Measurements from ENCODE around the gene GALK1. TPM values are rescaled to one million over a fixed set of nuclear protein-coding genes. Genes with fewer than 3 reads are reported as not detected.

GALK1 gene
- total and polyA plus RNA-seq, 2 donors (not counting 1 experiment from before 2014, with no cell fraction given), result 10.2 to 62.8 TPM

- H3K4me2 ChIP-seq (ENCODE audit: extremely low read depth, insufficient read depth, low read length), result no peak overlapping the region
- no peak overlapping the region for H3K4me3 ChIP-seq (replicated peaks in 1 of 4; ENCODE audit: control extremely low read depth in 1 of 4, insufficient read depth in 1 of 4, low read depth in 3 of 4, low read length in 4 of 4)
- no peaks in the 10 kb centered on the region for H3K36me3 ChIP-seq (ENCODE audit: control insufficient read depth, insufficient read depth, low read length)
- TF ChIP-seq CTCF (conservative IDR thresholded peaks at IDR 0.05 in 1 of 2, IDR thresholded peaks at IDR 0.05 in 1 of 2; ENCODE audit: low read depth in 1 of 2, low read length in 2 of 2) (no peak), EZH2 (IDR thresholded peaks at IDR 0.05; ENCODE audit: low read length, missing control alignments) (no peak)
- no peaks in the 10 kb centered on the region for H4K20me1 ChIP-seq (ENCODE audit: control insufficient read depth, extremely low read depth, insufficient read depth, low read length)
- H3K27ac ChIP-seq (ENCODE audit: insufficient read depth, low read length), result no peak overlapping the region
- no peaks in the 10 kb centered on the region for H3K9me3 ChIP-seq (ENCODE audit: control insufficient read depth, insufficient read depth, low read depth, low read length)
- H3K27me3 ChIP-seq (ENCODE audit: control insufficient read depth, insufficient read depth, low read length), result no peaks in the 10 kb centered on the region
- H3K4me1 ChIP-seq (ENCODE audit: control insufficient read depth, extremely low read depth, insufficient read depth, low read length), result peaks cover 2% of the 10 kb centered on the region
- H3K9ac ChIP-seq (ENCODE audit: insufficient read depth, low read length), result no peak overlapping the region
- no peaks in the 10 kb centered on the region for H3K79me2 ChIP-seq (ENCODE audit: control insufficient read depth, insufficient read depth, low read length)
- no peak overlapping the region for H2AFZ ChIP-seq (ENCODE audit: low read length)
- no peak for DNase-seq (ENCODE audit: low read depth in 2 of 2)
These were observed 16.3 kb downstream of the GALK1 start for GRCh38 chr17:75748706-75749105.

- Histone ChIP-seq H2AFZ (ENCODE audit: low read length) (no peak overlapping the region), H3K79me2 (ENCODE audit: control insufficient read depth, insufficient read depth, low read length) (no peaks in the 10 kb centered on the region), H3K9me3 (ENCODE audit: control insufficient read depth, insufficient read depth, low read depth, low read length) (no peaks in the 10 kb centered on the region), H4K20me1 (ENCODE audit: control insufficient read depth, extremely low read depth, insufficient read depth, low read length) (no peaks in the 10 kb centered on the region), H3K27me3 (ENCODE audit: control insufficient read depth, insufficient read depth, low read length) (no peaks in the 10 kb centered on the region), H3K36me3 (ENCODE audit: control insufficient read depth, insufficient read depth, low read length) (no peaks in the 10 kb centered on the region), H3K4me2 (ENCODE audit: extremely low read depth, insufficient read depth, low read length) (no peak overlapping the region), H3K27ac (ENCODE audit: insufficient read depth, low read length) (no peak overlapping the region), H3K9ac (ENCODE audit: insufficient read depth, low read length) (no peak overlapping the region), H3K4me1 (ENCODE audit: control insufficient read depth, extremely low read depth, insufficient read depth, low read length) (no peaks in the 10 kb centered on the region), H3K4me3 (replicated peaks in 1 of 4; ENCODE audit: control extremely low read depth in 1 of 4, insufficient read depth in 1 of 4, low read depth in 3 of 4, low read length in 4 of 4) (no peak overlapping the region)
- TF ChIP-seq CTCF (conservative IDR thresholded peaks at IDR 0.05 in 1 of 2, IDR thresholded peaks at IDR 0.05 in 1 of 2; ENCODE audit: low read depth in 1 of 2, low read length in 2 of 2) (no peak), EZH2 (IDR thresholded peaks at IDR 0.05; ENCODE audit: low read length, missing control alignments) (no peak)
- no peak for DNase-seq (ENCODE audit: low read depth in 2 of 2)
These were observed 21.3 kb downstream of the GALK1 start for GRCh38 chr17:75743625-75744206.

GRCh38 chr17:75742337-75742736 lies 22.7 kb downstream of the GALK1 start:
- Histone ChIP-seq H3K36me3 (ENCODE audit: control insufficient read depth, insufficient read depth, low read length) (no peaks in the 10 kb centered on the region), H3K4me1 (ENCODE audit: control insufficient read depth, extremely low read depth, insufficient read depth, low read length) (no peaks in the 10 kb centered on the region), H3K9me3 (ENCODE audit: control insufficient read depth, insufficient read depth, low read depth, low read length) (no peaks in the 10 kb centered on the region), H3K27ac (ENCODE audit: insufficient read depth, low read length) (no peak overlapping the region), H3K27me3 (ENCODE audit: control insufficient read depth, insufficient read depth, low read length) (no peaks in the 10 kb centered on the region), H3K9ac (ENCODE audit: insufficient read depth, low read length) (no peak overlapping the region), H3K79me2 (ENCODE audit: control insufficient read depth, insufficient read depth, low read length) (no peaks in the 10 kb centered on the region), H3K4me2 (ENCODE audit: extremely low read depth, insufficient read depth, low read length) (no peak overlapping the region), H2AFZ (ENCODE audit: low read length) (no peak overlapping the region), H3K4me3 (replicated peaks in 1 of 4; ENCODE audit: control extremely low read depth in 1 of 4, insufficient read depth in 1 of 4, low read depth in 3 of 4, low read length in 4 of 4) (no peak overlapping the region), H4K20me1 (ENCODE audit: control insufficient read depth, extremely low read depth, insufficient read depth, low read length) (no peaks in the 10 kb centered on the region)
- TF ChIP-seq EZH2 (IDR thresholded peaks at IDR 0.05; ENCODE audit: low read length, missing control alignments) (no peak), CTCF (conservative IDR thresholded peaks at IDR 0.05 in 1 of 2, IDR thresholded peaks at IDR 0.05 in 1 of 2; ENCODE audit: low read depth in 1 of 2, low read length in 2 of 2) (no peak)
- no peak for DNase-seq (ENCODE audit: low read depth in 2 of 2)
